HepG2 (cell line): Measurements from ENCODE around the gene TNP1. TPM values are rescaled to one million over a fixed set of nuclear protein-coding genes. Genes with fewer than 3 reads are reported as not detected.
A peak's percentile ranks its signal among the peaks of the same experiment; 100 is the strongest.

ENCODE experiments used
- ATAC-seq: fragments of 200-7000 bp; cut with Tn5 transposase; 3 replicates; pipeline ENCODE4 v1.9.1; 2020; ENCODE audit warnings: mild to moderate bottlenecking, moderate library complexity
- BruUV-seq: library from RNA; stranded (reverse); fragments of 400-500 nt; replicated peaks from 2 replicates; lab custom pipeline; 2021; lab: Mats Ljungman, UMichigan
- CTCF ChIA-PET: fragments of 300-600 bp; formaldehyde crosslinking; extraction: SDS; loops from one replicate; lab custom pipeline; 2021; ENCODE audit warnings: low total read pairs, inconsistent platforms, low intra/inter-chr PET ratio; lab: Yijun Ruan, JAX
- POLR2A ChIA-PET: fragments of 350-600 bp; sonication (Branson Sonifier 250); formaldehyde crosslinking; loops from one replicate; lab custom pipeline; 2020; ENCODE audit warnings: antibody characterized with exemption, inconsistent platforms; lab: Yijun Ruan, JAX
- DNase-seq: peaks from one replicate; pipeline ENCODE4 v3.0.0-alpha.2; 2015; ENCODE audit warnings: low spot score
- FAIRE-seq: peaks from 3 replicates; lab custom pipeline; 2011; peaks lifted over from hg19 to GRCh38; lab: Jason Lieb, UNC
- H2AFZ ChIP-seq: one replicate; pipeline ENCODE4 v1.6.1; 2011; ENCODE audit warnings: low read length, inconsistent platforms
- H3K27ac ChIP-seq: fragments of 300-600 bp; 3 replicates; pipeline ENCODE4 v1.8.0; 2011; ENCODE audit warnings: mixed run types, mild to moderate bottlenecking, mixed read lengths, low read length, inconsistent platforms; ENCODE audit not compliant: insufficient read depth; ENCODE audit errors: extremely low read length
- H3K27me3 ChIP-seq, 2 experiments: fragments of 200-600 bp in 1 of 2; 2 replicates in 1 of 2; 3 replicates in 1 of 2; pipeline versions ENCODE4 v1.6.0 to v1.8.0; 2011; ENCODE audit warnings: low read length in 2 of 2, mild to moderate bottlenecking in 2 of 2, moderate library complexity in 2 of 2, inconsistent platforms in 1 of 2; ENCODE audit not compliant: insufficient read depth in 2 of 2, control insufficient read depth in 1 of 2
- H3K36me3 ChIP-seq, 2 experiments: fragments of 200-600 bp in 1 of 2; replicated peaks in 1 of 2; 2 replicates in 1 of 2; 3 replicates in 1 of 2; pipeline versions ENCODE4 v1.5.1 to v1.8.0; 2011; ENCODE audit warnings: low read length in 2 of 2, inconsistent platforms in 1 of 2; ENCODE audit not compliant: insufficient read depth in 2 of 2, control insufficient read depth in 1 of 2
- H3K4me1 ChIP-seq: 2 replicates; pipeline ENCODE4 v1.5.1; 2012; ENCODE audit warnings: low read length, inconsistent platforms; ENCODE audit not compliant: insufficient read depth
- H3K4me2 ChIP-seq: 2 replicates; pipeline ENCODE4 v1.6.0; 2011; ENCODE audit warnings: low read depth, low read length, inconsistent platforms
- H3K4me3 ChIP-seq, 3 experiments: fragments of 200-600 bp in 1 of 3; sonication (generic), shearing (Covaris generic) in 1 of 3; replicated peaks in 1 of 3; 2 replicates each; pipeline ENCODE4 v1.5.1; 2011 to 2016; ENCODE audit warnings: low read length in 3 of 3, inconsistent platforms in 2 of 3, low read depth in 2 of 3, mild to moderate bottlenecking in 2 of 3, control low read depth in 1 of 3, mixed read lengths in 1 of 3; ENCODE audit not compliant: insufficient read depth in 1 of 3
- H3K79me2 ChIP-seq: one replicate; pipeline ENCODE4 v1.6.1; 2011; ENCODE audit warnings: low read length, inconsistent platforms; ENCODE audit not compliant: insufficient read depth
- H3K9ac ChIP-seq: 2 replicates; pipeline ENCODE4 v1.6.0; 2011; ENCODE audit warnings: mild to moderate bottlenecking, low read depth, low read length, inconsistent platforms; ENCODE audit not compliant: insufficient read depth
- H3K9me3 ChIP-seq: 2 replicates; pipeline ENCODE4 v1.5.1; 2012; ENCODE audit warnings: mild to moderate bottlenecking, low read length
- H4K20me1 ChIP-seq: 2 replicates; pipeline ENCODE4 v1.6.0; 2011; ENCODE audit warnings: inconsistent platforms, mild to moderate bottlenecking, low read length, moderate library complexity; ENCODE audit not compliant: insufficient read depth
- ARNT2 ChIP-seq: sonication (generic); formaldehyde crosslinking; IDR thresholded peaks from 2 replicates; pipeline ENCODE4 v1.8.0; 2022; ENCODE audit warnings: mild to moderate bottlenecking, low read depth, missing genetic modification reagents, moderate library complexity
- CEBPB ChIP-seq: IDR thresholded peaks from 2 replicates; pipeline ENCODE4 v1.6.1; 2011; ENCODE audit warnings: low read depth, low read length, improper control_type of control experiment, borderline replicate concordance
- CEBPG ChIP-seq: IDR thresholded peaks from 2 replicates; pipeline ENCODE4 v1.6.1; 2016
- CTCF ChIP-seq: sonication (generic); formaldehyde crosslinking; IDR thresholded peaks from 2 replicates; pipeline ENCODE4 v1.5.0; 2020; ENCODE audit warnings: mild to moderate bottlenecking, missing genetic modification reagents, moderate library complexity
- NCOA1 ChIP-seq: sonication (generic); formaldehyde crosslinking; IDR thresholded peaks from 2 replicates; pipeline ENCODE4 v1.9.0; 2021; ENCODE audit warnings: missing genetic modification reagents
- THAP11 ChIP-seq: IDR thresholded peaks from 2 replicates; pipeline ENCODE4 v1.6.1; 2016; ENCODE audit warnings: missing biosample characterization, missing genetic modification reagents
- ZNF367 ChIP-seq: sonication (generic); formaldehyde crosslinking; IDR thresholded peaks from 2 replicates; pipeline ENCODE4 v1.4.0; 2020; ENCODE audit warnings: missing genetic modification reagents, borderline replicate concordance
- ZNF552 ChIP-seq: sonication (generic); formaldehyde crosslinking; IDR thresholded peaks from 2 replicates; pipeline ENCODE4 v1.9.0; 2022; ENCODE audit warnings: missing genetic modification reagents, mild to moderate bottlenecking, borderline replicate concordance
- ZNF878 ChIP-seq: sonication (generic); formaldehyde crosslinking; IDR thresholded peaks from 2 replicates; pipeline ENCODE4 v1.8.1; 2023; ENCODE audit warnings: mild to moderate bottlenecking, missing genetic modification reagents, moderate library complexity
- WGBS: methylation state at CpG from one replicate; pipeline ENCODE4 v1.1.6; 2017; ENCODE audit warnings: low lambda C conversion rate; 5-methylcytosine and 5-hydroxymethylcytosine counted together
- in situ Hi-C: cut with HindIII; loops from 2 replicates; pipeline ENCODE4 v1.10.0; 2017; ENCODE audit warnings: low pct_unique_long_range_greater_than_20kb; ENCODE audit not compliant: extremely low pct_ligation_motif_present
- intact Hi-C: fragments of 100-400 bp; cut with micrococcal nuclease; formaldehyde crosslinking; loops from one replicate; pipeline ENCODE4 v1.10.0; 2022; ENCODE audit not compliant: unreplicated experiment
- polyA plus RNA-seq, 8 experiments: library from polyadenylated mRNA; depleted of rRNA in 3 of 8; stranded (reverse) in 7 of 8; unstranded in 1 of 8; fragments of >200 nt; fragmentation: Illumina TruSeq in 4 of 8; extraction: Trizol in 4 of 8; gene quantifications; 2 replicates each; pipeline versions ENCODE4 v1.2.1 to v1.2.3, GENCODE V29; 2011 to 2016; ENCODE audit warnings: low read depth in 4 of 8, missing spikeins in 1 of 8, mixed read lengths in 1 of 8; ENCODE audit not compliant: insufficient read depth in 1 of 8
- total RNA-seq, 5 experiments: library from RNA; depleted of rRNA; stranded (reverse); fragments of >200 nt; fragmentation: Illumina TruSeq; extraction: Trizol; gene quantifications; 2 replicates each; pipeline ENCODE4 v1.2.3, GENCODE V29; 2016; ENCODE audit warnings: low read depth in 1 of 5

TNP1 gene
- total and polyA plus RNA-seq, 2 of the 13 experiments (the other 11 are each of a cell fraction or from before 2014, with no cell fraction given) = not detected

GRCh38 chr2:216905649-216906329 lies 45.9 kb upstream of the TNP1 start:
- BruUV-seq = no TSS peak
- Histone ChIP-seq H3K27ac (no peak overlapping the region), H3K9ac (no peak overlapping the region)
- TF ChIP-seq CEBPB (0 out of 2 replicates have a peak, but pooled peaks have one; percentile 27), ZNF552 (CRISPR knock-in tag) (0 out of 2 replicates have a peak, but pooled peaks have one; percentile 30), ZNF367 (no peak), THAP11 (CRISPR knock-in tag) (no peak), NCOA1 (CRISPR knock-in tag) (no peak), CEBPG (CRISPR knock-in tag) (0 out of 2 replicates have a peak, but pooled peaks have one; percentile 8), CTCF (CRISPR knock-in tag) (no peak), ARNT2 (no peak), ZNF878 (CRISPR knock-in tag) (no peak)
- TF ChIP-seq, all 625 proteins: peak for 3
- Histone ChIP-seq H3K36me3 (no peaks in the 10 kb centered on the region), H2AFZ (no peak overlapping the region), H3K4me2 (no peak overlapping the region), H3K4me1 (no peaks in the 10 kb centered on the region), H3K4me3 (no peak overlapping the region), H3K27me3 (no peaks in the 10 kb centered on the region), H3K9me3 (0 out of 2 replicates have a peak, but pooled peaks cover 5% of the 10 kb centered on the region), H4K20me1 (no peaks in the 10 kb centered on the region), H3K79me2 (no peaks in the 10 kb centered on the region)
- in situ Hi-C loops (no loop called here), intact Hi-C loops (no loop called here)
- ATAC-seq = no peak
- FAIRE-seq = no peak
- WGBS = 3% methylated on average over 4 of the region's 4 CpGs
- DNase-seq = no peak
- POLR2A ChIA-PET = no interaction called here
- CTCF ChIA-PET = no interaction called here
